ENCODE data around the gene PEX6. TPM values are rescaled to one million over a fixed set of nuclear protein-coding genes. Genes with fewer than 3 reads are reported as not detected.

Gene PEX6
- total and polyA plus RNA-seq, 2 experiments from 2014 or later = 6.5 to 25.1 TPM

- H3F3A ChIP-seq (replicated peaks; ENCODE audit: low read depth) = 0 out of 2 replicates have a peak, but pooled peaks cover 6% of the 10 kb centered on the region
- Mint-ChIP-seq H3K27me3 (ENCODE audit: insufficient read depth, low read depth, poor library complexity) (peaks cover 6% of the 10 kb centered on the region), H3K4me1 (peaks cover 6% of the 10 kb centered on the region; the same call in 2 of the 3 replicates), H3K4me3 (no peak overlapping the region), H3K36me3 (ENCODE audit: low read depth) (peaks cover 4% of the 10 kb centered on the region; the same call in 2 of the 3 replicates), H3K27ac (no peak overlapping the region), H3K9me3 (no peaks in the 10 kb centered on the region)
- H3K9me2 ChIP-seq (ENCODE audit: insufficient read depth) = no peaks in the 10 kb centered on the region
- TF ChIP-seq POLR2AphosphoS5 (IDR thresholded peaks at IDR 0.05; ENCODE audit: low read depth) (no peak), CREB1 (CRISPR knock-in tag; IDR thresholded peaks at IDR 0.05; ENCODE audit: low read depth) (no peak), STAT1 (IDR thresholded peaks at IDR 0.05; ENCODE audit: unreplicated experiment) (no peak), EZH2 (IDR thresholded peaks at IDR 0.05; ENCODE audit: low read depth, unreplicated experiment) (no peak), NANOG (IDR thresholded peaks at IDR 0.05; ENCODE audit: borderline replicate concordance) (no peak), CTCF (conservative IDR thresholded peaks at IDR 0.05; ENCODE audit: low read depth in 2 of 2) (no peak), ZNF462 (CRISPR knock-in tag; IDR thresholded peaks at IDR 0.05) (no peak), JUNB (IDR thresholded peaks at IDR 0.05; ENCODE audit: unreplicated experiment) (no peak), EZH2phosphoT487 (IDR thresholded peaks at IDR 0.05; ENCODE audit: unreplicated experiment) (no peak), ZNF331 (CRISPR knock-in tag; IDR thresholded peaks at IDR 0.05; ENCODE audit: low read depth) (no peak), ETS1 (IDR thresholded peaks at IDR 0.05) (no peak), ZNF114 (CRISPR knock-in tag; IDR thresholded peaks at IDR 0.05) (no peak), REST (IDR thresholded peaks at IDR 0.05; ENCODE audit: unreplicated experiment) (no peak)
- H2AFZ ChIP-seq = no peak overlapping the region
- H3K79me2 ChIP-seq (replicated peaks; ENCODE audit: insufficient read depth) = no peaks in the 10 kb centered on the region
- no peaks in the 10 kb centered on the region for H4K20me1 ChIP-seq (replicated peaks; ENCODE audit: insufficient read depth)
- ATAC-seq = no peak
- H3K4me1 ChIP-seq (ENCODE audit: insufficient read depth) = no peaks in the 10 kb centered on the region
- H3K4me3 ChIP-seq = no peak overlapping the region
- H3K4me2 ChIP-seq = no peak overlapping the region
- no peaks in the 10 kb centered on the region; the same call in 1 of the 2 replicates for H3K36me3 ChIP-seq (ENCODE audit: insufficient read depth)
- no peak overlapping the region for H3K27ac ChIP-seq (ENCODE audit: low read depth)
- DNase-seq (ENCODE audit: low spot score) = no peak
- H3K27me3 ChIP-seq (ENCODE audit: insufficient read depth) = no peaks in the 10 kb centered on the region
Measured at GRCh38 chr6:42968783-42969182, 10.2 kb downstream of the PEX6 start.

All from GM23338 (cell line).